HG02759 (cell line): ENCODE data around the gene GABRR2.
A peak's percentile ranks its signal among the peaks of the same experiment; 100 is the strongest.
"Not testable (repeated sequence)": the region's sequence is repeated elsewhere in the genome, so short reads cannot be mapped to it uniquely, and the experiment has no call there.

ENCODE experiments used
- ATAC-seq: cut with Tn5 transposase; IDR thresholded peaks from one replicate; pipeline ENCODE4 v1.9.1; 2021; ENCODE audit warnings: mild to moderate bottlenecking, moderate library complexity; ENCODE audit not compliant: unreplicated experiment

Gene GABRR2

GRCh38 chr6:89295981-89296380 lies 19.1 kb downstream of the GABRR2 start:
- no peak for ATAC-seq

GRCh38 chr6:89295116-89295515 lies 20.0 kb downstream of the GABRR2 start:
- ATAC-seq = not testable (repeated sequence)

- no peak for ATAC-seq
These were observed 23.8 kb downstream of the GABRR2 start for GRCh38 chr6:89291256-89291819.

- ATAC-seq = no peak
These were observed 24.5 kb downstream of the GABRR2 start for GRCh38 chr6:89290401-89291155.

GRCh38 chr6:89289710-89290109 lies 25.4 kb downstream of the GABRR2 start:
- no peak for ATAC-seq

GRCh38 chr6:89287351-89288028 lies 27.6 kb downstream of the GABRR2 start:
- ATAC-seq = no peak

GRCh38 chr6:89286516-89286915 lies 28.6 kb downstream of the GABRR2 start:
- ATAC-seq = no peak

- no peak for ATAC-seq
These were observed 29.9 kb downstream of the GABRR2 start for GRCh38 chr6:89284963-89285735.

- ATAC-seq = no peak
These were observed 31.0 kb downstream of the GABRR2 start for GRCh38 chr6:89284081-89284480.

- ATAC-seq = no peak
These were observed 32.4 kb downstream of the GABRR2 start for GRCh38 chr6:89282749-89283148.

- peak; percentile 98 for ATAC-seq
These were observed 33.3 kb downstream of the GABRR2 start for GRCh38 chr6:89281779-89282246.

GRCh38 chr6:89278956-89279355 lies 36.1 kb downstream of the GABRR2 start:
- ATAC-seq = no peak

- no peak for ATAC-seq
These were observed 39.2 kb downstream of the GABRR2 start for GRCh38 chr6:89275900-89276299.

- ATAC-seq = no peak
These were observed 41.3 kb downstream of the GABRR2 start for GRCh38 chr6:89273816-89274215.

- no peak for ATAC-seq
These were observed 42.5 kb downstream of the GABRR2 start for GRCh38 chr6:89272596-89272995.

GRCh38 chr6:89270951-89271721 lies 44.0 kb downstream of the GABRR2 start:
- ATAC-seq = peak; percentile 59

GRCh38 chr6:89269981-89270380 lies 45.1 kb downstream of the GABRR2 start:
- no peak for ATAC-seq

GRCh38 chr6:89269252-89269651 lies 45.8 kb downstream of the GABRR2 start:
- ATAC-seq = no peak

- ATAC-seq = no peak
These were observed 46.3 kb downstream of the GABRR2 start for GRCh38 chr6:89268776-89269175.

- ATAC-seq = no peak
These were observed 47.2 kb downstream of the GABRR2 start for GRCh38 chr6:89267918-89268317.
